Activated T-cell treated with anti-CD3 and anti-CD28 coated beads, Interleukin-2, amount 50 U/mL, for 24 hours (primary cell): ENCODE measurements around the gene NFE2L3.
"Not testable (repeated sequence)": the region's sequence is repeated elsewhere in the genome, so short reads cannot be mapped to it uniquely, and the experiment has no call there.

Experiments
- DNase-seq: peaks from one replicate; pipeline ENCODE4 v3.0.0-alpha.2; 2020
- H3K27ac Mint-ChIP-seq: 2 replicates; pipeline ENCODE4 v1.8.0; 2020; ENCODE audit warnings: mild to moderate bottlenecking, mixed read lengths
- H3K27me3 Mint-ChIP-seq: 2 replicates; pipeline ENCODE4 v1.8.0; 2020; ENCODE audit warnings: mixed read lengths
- H3K36me3 Mint-ChIP-seq: 2 replicates; pipeline ENCODE4 v1.8.0; 2020; ENCODE audit warnings: low read depth, mixed read lengths
- H3K4me1 Mint-ChIP-seq: 2 replicates; pipeline ENCODE4 v1.8.0; 2020; ENCODE audit warnings: low read depth, mixed read lengths
- H3K4me3 Mint-ChIP-seq: 2 replicates; pipeline ENCODE4 v1.8.0; 2020; ENCODE audit warnings: mild to moderate bottlenecking, moderate library complexity, mixed read lengths
- H3K9me3 Mint-ChIP-seq: 2 replicates; pipeline ENCODE4 v1.8.0; 2020; ENCODE audit warnings: mixed read lengths

The NFE2L3 gene, protein sequence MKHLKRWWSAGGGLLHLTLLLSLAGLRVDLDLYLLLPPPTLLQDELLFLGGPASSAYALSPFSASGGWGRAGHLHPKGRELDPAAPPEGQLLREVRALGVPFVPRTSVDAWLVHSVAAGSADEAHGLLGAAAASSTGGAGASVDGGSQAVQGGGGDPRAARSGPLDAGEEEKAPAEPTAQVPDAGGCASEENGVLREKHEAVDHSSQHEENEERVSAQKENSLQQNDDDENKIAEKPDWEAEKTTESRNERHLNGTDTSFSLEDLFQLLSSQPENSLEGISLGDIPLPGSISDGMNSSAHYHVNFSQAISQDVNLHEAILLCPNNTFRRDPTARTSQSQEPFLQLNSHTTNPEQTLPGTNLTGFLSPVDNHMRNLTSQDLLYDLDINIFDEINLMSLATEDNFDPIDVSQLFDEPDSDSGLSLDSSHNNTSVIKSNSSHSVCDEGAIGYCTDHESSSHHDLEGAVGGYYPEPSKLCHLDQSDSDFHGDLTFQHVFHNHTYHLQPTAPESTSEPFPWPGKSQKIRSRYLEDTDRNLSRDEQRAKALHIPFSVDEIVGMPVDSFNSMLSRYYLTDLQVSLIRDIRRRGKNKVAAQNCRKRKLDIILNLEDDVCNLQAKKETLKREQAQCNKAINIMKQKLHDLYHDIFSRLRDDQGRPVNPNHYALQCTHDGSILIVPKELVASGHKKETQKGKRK

DNA sequence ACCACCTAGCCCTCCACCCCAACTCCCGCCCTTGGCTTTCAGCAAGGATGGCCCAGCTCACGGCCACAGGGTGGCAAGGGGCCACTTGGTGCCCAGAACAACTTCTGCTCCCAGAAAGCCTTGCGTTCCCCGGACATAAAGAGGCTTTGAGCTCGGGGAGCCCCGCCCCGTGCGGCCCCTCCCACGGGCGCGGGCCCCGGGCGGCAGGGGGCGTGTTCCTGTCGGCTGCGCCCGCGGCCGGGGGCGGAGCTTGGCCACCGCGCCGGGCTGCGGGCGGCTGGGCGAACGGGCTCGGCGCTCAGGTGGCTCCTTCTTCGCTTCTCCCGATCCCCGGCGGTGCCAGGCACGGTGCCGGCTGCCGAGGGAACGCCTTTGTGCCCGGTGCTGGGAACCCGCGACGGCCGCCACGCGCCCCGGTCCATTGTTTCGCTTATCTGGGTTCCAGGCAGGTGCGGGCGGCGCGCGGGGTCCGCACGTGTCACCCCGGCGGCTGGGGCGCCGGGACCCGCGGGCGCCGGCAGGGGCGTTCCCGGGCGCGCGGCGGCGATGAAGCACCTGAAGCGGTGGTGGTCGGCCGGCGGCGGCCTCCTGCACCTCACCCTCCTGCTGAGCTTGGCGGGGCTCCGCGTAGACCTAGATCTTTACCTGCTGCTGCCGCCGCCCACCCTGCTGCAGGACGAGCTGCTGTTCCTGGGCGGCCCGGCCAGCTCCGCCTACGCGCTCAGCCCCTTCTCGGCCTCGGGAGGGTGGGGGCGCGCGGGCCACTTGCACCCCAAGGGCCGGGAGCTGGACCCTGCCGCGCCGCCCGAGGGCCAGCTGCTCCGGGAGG lies at the start of gene NFE2L3:
Gene NFE2L3, plus strand, starts transcription at position 246 of the 829 bp plus-strand sequence. Its CDS starts 301 bp downstream, at position 547.
- peak; percentile 90 for DNase-seq
- no peaks in the 10 kb centered on the region for H3K9me3 Mint-ChIP-seq
- peak within 1 kb of the TSS; percentile 97 for H3K27ac Mint-ChIP-seq

DNA sequence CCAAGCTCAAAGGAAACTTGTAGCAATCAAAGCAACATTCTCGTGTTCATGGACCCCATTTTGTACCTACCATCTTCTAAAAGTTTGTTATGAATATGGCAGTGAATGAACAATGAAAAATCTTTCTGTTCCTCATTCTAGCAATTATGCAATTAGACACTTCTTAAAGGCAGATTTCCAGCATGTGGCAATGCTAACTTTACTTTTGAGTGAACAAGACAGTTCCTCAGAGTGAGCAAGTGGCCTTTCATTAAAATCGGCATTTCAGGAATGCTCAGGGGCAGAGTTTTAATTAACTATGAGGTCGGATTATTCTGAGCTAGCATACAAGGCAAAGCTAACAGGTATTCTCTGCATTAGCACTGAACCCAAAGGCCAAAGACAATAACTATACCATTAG lies 48.4 kb upstream of the NFE2L3 start:
- Mint-ChIP-seq H3K4me3 (no peak overlapping the region), H3K9me3 (no peaks in the 10 kb centered on the region), H3K27me3 (no peaks in the 10 kb centered on the region), H3K36me3 (no peaks in the 10 kb centered on the region), H3K4me1 (peaks cover 25% of the 10 kb centered on the region), H3K27ac (no peak overlapping the region)
- DNase-seq: no peak

More for the DNA sequence above, at the start of gene NFE2L3:
- H3K36me3 Mint-ChIP-seq: peaks cover 31% of the 10 kb centered on the region
- peaks cover 57% of the 10 kb centered on the region for H3K4me1 Mint-ChIP-seq
- H3K4me3 Mint-ChIP-seq: peak within 1 kb of the TSS; percentile 89
- no peaks in the 10 kb centered on the region for H3K27me3 Mint-ChIP-seq

DNA sequence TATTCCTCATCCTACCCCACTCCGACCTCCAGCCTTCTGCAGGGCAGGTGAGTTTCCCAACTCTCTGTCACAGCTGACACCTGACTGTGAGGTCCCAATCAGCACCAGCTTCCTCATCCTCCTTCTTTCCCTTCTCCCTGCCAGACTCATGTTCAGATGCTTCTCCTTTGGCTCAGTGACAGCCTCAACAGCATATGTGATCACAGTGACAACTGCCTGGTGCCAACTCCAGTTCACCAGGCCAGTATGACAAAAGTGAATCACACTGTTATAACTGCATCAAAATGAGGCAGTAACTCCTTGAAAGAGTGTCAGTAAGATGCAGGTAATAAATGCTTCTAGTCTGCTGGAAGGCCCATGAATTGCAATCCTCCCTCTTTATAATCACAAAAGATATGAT lies 46.8 kb upstream of the NFE2L3 start:
- H3K27me3 Mint-ChIP-seq: no peaks in the 10 kb centered on the region
- H3K4me1 Mint-ChIP-seq: peaks cover 18% of the 10 kb centered on the region
- DNase-seq: no peak
- H3K4me3 Mint-ChIP-seq: no peak overlapping the region
- no peaks in the 10 kb centered on the region for H3K9me3 Mint-ChIP-seq
- no peak overlapping the region for H3K27ac Mint-ChIP-seq
- H3K36me3 Mint-ChIP-seq: no peaks in the 10 kb centered on the region

DNA sequence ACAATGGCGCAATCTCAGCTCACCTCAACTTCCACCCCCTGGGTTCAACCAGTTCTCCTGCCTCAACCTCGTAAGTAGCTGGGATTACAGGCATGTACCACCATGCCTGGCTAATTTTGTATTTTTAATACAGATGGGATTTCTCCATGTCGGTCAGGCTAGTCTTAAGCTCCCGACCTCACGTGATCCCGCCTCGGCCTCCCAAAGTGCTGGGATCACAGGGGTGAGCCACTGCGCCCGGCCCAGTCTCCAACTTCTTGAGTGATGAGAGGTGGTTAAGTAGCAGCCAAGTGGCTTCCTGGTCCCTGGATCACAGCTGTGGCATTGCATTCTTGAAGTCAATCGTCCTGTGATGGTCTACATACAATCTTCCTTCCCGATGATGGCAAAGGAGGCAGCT lies 46.1 kb upstream of the NFE2L3 start:
- Mint-ChIP-seq H3K4me3 (no peak overlapping the region), H3K4me1 (peaks cover 15% of the 10 kb centered on the region), H3K27ac (no peak overlapping the region), H3K27me3 (no peaks in the 10 kb centered on the region), H3K36me3 (no peaks in the 10 kb centered on the region), H3K9me3 (no peaks in the 10 kb centered on the region)
- no peak for DNase-seq

DNA sequence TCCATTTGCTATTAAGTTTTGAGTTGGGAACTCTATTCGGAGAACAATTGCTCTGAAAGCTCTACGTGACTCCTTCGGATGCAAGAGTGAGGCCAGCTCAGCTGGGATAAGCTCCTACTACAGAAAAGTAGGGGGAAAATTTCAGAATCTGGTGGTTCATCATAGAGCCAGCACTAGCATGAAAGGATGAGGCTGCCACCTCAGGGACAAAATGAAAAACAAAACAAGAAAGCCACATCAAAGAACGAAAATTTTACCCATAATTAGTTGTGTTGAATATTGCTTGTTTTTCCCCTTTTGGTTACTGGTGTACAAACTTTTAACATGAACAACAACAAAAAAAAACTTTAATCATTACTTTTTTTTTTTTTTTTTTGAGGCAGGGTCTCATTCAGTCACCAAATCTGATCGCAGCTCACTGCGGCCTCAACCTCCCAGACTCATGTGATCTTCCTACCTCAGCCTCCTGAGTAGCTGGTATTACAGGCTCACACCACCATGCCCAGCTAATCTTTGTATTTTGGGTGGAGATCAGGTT lies 39.7 kb upstream of the NFE2L3 start:
- no peaks in the 10 kb centered on the region for H3K27me3 Mint-ChIP-seq
- no peak for DNase-seq
- H3K9me3 Mint-ChIP-seq: no peaks in the 10 kb centered on the region
- H3K4me1 Mint-ChIP-seq: peaks cover 6% of the 10 kb centered on the region
- no peaks in the 10 kb centered on the region for H3K36me3 Mint-ChIP-seq
- no peak overlapping the region for H3K4me3 Mint-ChIP-seq
- H3K27ac Mint-ChIP-seq: no peak overlapping the region

DNA sequence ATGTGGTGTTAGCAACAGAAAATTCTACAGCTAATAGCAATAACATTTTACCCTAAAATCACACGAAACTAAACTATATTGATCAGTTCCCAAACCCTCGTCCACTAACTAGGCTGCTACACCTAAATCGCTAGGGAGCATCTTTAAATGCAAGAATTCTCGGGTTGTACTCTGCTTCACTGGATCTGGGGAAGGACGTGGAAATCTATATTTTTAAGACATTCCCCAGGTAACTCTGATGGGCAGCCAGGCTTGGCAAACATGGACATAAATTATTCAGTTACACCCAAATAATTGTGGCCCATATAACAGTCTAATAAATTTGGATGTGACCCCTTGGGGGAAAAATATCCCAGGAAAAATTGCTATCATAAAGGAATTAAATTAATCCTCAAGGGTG lies 36.3 kb upstream of the NFE2L3 start:
- no peak for DNase-seq
- peaks cover 6% of the 10 kb centered on the region for H3K4me1 Mint-ChIP-seq
- no peak overlapping the region for H3K27ac Mint-ChIP-seq
- no peaks in the 10 kb centered on the region for H3K27me3 Mint-ChIP-seq
- H3K9me3 Mint-ChIP-seq: no peaks in the 10 kb centered on the region
- H3K36me3 Mint-ChIP-seq: no peaks in the 10 kb centered on the region
- no peak overlapping the region for H3K4me3 Mint-ChIP-seq

DNA sequence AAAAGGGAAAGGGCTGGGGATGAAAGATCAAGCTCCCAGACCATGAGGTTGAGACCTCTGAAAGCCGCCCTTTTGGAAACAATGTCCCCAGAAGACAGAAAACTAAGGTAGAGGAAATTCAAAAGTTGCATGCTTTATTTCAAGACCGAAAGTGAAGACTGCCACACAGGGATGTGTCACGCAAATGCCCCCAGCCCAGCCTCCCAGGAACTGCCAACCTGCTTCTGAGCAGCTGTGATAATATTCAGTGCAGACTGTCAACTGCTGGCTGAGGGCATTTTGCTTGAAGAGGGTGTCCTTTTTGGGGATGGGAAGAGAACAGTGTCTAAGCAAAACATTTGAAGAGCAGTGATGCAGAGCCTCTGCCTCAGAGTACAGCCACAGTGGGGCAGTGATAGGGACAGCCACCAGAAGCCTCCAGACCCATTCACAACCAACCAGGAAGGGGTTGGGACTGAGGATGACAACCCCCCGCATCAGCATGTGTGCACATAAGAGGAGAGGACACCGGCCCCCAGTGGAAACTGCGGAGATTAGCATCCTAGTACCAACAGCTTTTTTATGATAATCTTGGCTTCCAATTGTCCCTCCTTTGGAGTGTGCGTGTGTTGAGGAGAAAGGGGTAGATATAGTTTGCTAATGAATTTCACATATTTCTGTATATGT lies 34.7 kb upstream of the NFE2L3 start:
- Mint-ChIP-seq H3K4me3 (no peak overlapping the region), H3K27ac (no peak overlapping the region), H3K4me1 (peaks cover under 1% of the 10 kb centered on the region), H3K36me3 (no peaks in the 10 kb centered on the region), H3K9me3 (no peaks in the 10 kb centered on the region), H3K27me3 (no peaks in the 10 kb centered on the region)
- DNase-seq: no peak

DNA sequence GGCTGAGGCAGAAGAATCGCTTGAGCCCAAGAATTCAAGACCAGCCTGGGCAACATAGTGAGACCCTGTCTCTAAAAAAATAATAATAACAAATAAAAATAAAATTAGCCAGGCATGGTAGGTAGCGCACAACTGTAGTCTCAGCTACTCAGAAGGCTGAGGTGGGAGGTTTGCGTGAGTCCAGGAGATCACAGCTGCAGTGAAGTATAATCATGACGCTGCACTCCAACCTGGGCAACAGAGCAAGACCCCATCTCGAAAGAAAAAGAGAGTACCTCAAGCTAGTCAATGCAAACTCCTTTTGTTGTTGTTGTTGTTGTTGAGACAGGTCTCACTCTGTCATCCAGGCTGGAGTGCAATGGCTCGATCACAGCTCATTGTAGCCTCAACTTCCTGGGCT lies 34.0 kb upstream of the NFE2L3 start:
- no peaks in the 10 kb centered on the region for H3K36me3 Mint-ChIP-seq
- no peak for DNase-seq
- no peak overlapping the region for H3K4me3 Mint-ChIP-seq
- no peaks in the 10 kb centered on the region for H3K4me1 Mint-ChIP-seq
- no peak overlapping the region for H3K27ac Mint-ChIP-seq
- H3K9me3 Mint-ChIP-seq: no peaks in the 10 kb centered on the region
- H3K27me3 Mint-ChIP-seq: no peaks in the 10 kb centered on the region

DNA sequence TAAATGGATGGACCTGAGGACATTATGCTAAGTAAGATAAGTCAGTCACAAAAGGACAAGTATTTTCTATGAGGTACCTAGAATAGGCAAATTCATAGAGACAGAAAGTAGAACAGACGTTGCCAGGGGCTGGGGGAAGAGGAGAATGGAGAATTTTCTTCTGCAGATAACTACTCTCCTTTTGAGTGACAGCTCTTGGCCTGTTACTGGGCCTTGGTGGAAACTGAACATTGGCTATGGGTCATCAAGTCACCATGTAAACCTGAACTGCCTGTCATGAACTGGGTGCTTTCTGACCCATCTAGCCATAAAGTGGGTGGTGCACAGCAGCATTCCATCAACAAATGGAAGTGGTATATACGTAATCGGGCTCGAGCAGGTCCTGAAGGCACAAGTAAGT lies 29.3 kb upstream of the NFE2L3 start:
- Mint-ChIP-seq H3K9me3 (no peaks in the 10 kb centered on the region), H3K27ac (no peak overlapping the region), H3K4me1 (no peaks in the 10 kb centered on the region), H3K27me3 (no peaks in the 10 kb centered on the region), H3K36me3 (no peaks in the 10 kb centered on the region), H3K4me3 (no peak overlapping the region)
- DNase-seq: no peak

DNA sequence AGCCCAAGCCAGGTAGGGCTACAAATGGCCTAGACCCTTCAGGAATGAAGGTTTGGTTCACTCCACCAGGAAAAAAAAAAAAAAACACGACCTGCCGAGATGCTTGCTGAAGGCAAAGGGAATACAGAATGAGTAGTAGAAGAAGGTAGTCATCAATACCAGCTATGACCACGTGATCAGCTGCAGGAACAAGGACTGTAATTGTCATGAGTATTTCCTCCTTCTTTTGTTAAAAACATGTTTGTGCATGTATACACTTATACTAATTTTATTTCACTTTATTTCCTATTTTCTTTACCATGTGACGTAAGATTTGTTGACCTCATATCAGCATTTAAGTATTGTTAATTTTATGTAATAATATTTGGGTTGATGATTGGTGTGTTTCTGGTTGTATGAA lies 27.2 kb upstream of the NFE2L3 start:
- H3K4me1 Mint-ChIP-seq, H3K27me3 Mint-ChIP-seq, H3K36me3 Mint-ChIP-seq, DNase-seq, H3K27ac Mint-ChIP-seq, H3K9me3 Mint-ChIP-seq, H3K4me3 Mint-ChIP-seq: not testable (repeated sequence)

DNA sequence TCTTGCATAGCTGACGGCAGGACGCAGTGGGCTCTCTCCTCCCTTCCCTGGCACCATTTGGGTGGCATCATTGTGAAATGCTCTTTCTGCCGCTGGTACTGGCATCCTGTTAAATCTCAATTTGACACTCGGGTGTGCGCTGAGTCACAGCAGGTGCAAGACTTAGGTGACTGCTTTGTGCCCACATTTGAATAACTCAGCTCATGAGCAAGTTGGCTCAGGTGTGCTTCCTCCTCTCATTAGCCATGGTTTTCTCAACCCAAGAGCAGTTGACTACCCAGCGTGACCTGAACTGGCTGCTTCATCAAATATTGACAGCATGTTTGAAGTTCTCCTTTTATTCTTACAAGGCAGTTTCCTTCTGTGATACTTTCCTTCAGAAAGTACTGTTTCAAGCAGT lies 24.6 kb upstream of the NFE2L3 start:
- H3K27ac Mint-ChIP-seq: no peak overlapping the region
- H3K9me3 Mint-ChIP-seq: no peaks in the 10 kb centered on the region
- H3K27me3 Mint-ChIP-seq: peaks cover 8% of the 10 kb centered on the region
- H3K4me3 Mint-ChIP-seq: no peak overlapping the region
- H3K36me3 Mint-ChIP-seq: no peaks in the 10 kb centered on the region
- DNase-seq: no peak
- H3K4me1 Mint-ChIP-seq: no peaks in the 10 kb centered on the region

DNA sequence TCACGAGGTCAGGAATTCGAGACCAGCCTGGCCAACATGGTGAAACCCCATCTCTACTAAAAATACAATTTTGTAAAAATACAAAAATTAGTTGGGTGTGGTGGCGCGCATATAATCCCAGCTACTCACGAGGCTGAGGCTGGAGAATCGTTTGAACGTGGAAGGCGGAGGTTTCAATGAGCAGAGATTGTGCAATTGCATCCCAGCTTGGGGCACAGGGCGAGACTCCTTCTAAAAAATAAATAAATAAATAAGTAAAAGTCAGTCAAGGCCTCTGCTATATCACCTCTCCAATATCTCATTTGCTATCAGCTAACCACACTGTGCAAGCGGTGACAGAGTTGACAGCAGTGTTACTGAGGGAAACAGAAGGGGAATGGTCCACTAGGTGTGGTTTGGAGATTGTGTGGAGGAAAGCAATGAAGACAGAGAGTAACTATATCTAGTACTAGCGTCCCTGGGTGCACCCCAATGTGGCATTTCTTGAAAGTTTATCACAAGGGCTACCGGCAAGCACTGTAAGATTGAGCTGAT lies 20.9 kb upstream of the NFE2L3 start:
- no peaks in the 10 kb centered on the region for H3K9me3 Mint-ChIP-seq
- no peaks in the 10 kb centered on the region for H3K4me1 Mint-ChIP-seq
- H3K27me3 Mint-ChIP-seq: peaks cover 8% of the 10 kb centered on the region
- no peaks in the 10 kb centered on the region for H3K36me3 Mint-ChIP-seq
- H3K4me3 Mint-ChIP-seq: no peak overlapping the region
- no peak for DNase-seq
- H3K27ac Mint-ChIP-seq: no peak overlapping the region

DNA sequence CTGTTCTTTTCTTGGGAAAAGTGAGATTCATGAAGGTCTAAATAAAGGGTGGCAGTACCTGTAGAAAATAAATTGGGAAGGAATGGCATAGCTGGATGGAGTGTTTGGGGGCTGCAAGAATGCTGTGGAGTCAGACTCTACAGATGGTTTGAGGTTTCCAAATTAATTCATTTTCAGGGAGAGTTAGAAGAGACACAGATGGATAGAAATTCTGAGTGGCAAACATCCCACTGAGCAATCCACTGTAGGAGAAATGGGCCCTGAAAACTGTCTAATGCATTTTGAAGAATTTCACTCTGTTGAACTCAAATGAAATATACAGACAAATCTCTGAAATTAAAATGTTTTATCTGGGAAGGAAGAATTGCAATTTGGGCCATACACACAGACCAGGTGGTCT lies 16.9 kb upstream of the NFE2L3 start:
- Mint-ChIP-seq H3K9me3 (no peaks in the 10 kb centered on the region), H3K36me3 (no peaks in the 10 kb centered on the region), H3K27ac (no peak overlapping the region), H3K27me3 (peaks cover 8% of the 10 kb centered on the region), H3K4me3 (no peak overlapping the region), H3K4me1 (no peaks in the 10 kb centered on the region)
- no peak for DNase-seq

DNA sequence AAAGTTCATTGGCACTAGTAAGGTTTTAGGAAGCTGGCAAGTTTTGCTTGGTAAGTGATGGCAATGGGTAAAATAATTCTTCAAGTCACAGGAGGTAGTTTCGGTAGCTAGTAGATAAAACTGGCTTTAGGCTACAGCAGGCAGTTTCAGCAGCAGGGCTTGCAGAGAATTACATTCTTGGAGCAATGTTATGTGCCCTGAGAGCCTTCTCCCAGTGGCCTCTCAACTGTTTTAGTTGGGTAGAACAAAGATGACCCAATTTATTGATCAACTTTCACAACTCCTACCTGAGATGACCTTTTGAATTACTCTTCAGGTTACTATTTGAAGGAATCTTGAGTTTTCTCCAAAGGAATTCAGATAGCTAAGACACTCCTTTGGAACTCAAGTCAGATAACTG lies 16.4 kb upstream of the NFE2L3 start:
- Mint-ChIP-seq H3K4me1 (no peaks in the 10 kb centered on the region), H3K36me3 (no peaks in the 10 kb centered on the region), H3K27ac (no peak overlapping the region), H3K4me3 (no peak overlapping the region), H3K27me3 (peaks cover 8% of the 10 kb centered on the region), H3K9me3 (no peaks in the 10 kb centered on the region)
- DNase-seq: no peak
